GM19455 (cell line): Measurements from ENCODE around the gene LMO4.

Source experiments
- ATAC-seq: cut with Tn5 transposase; IDR thresholded peaks from one replicate; pipeline ENCODE4 v1.9.1; 2021; ENCODE audit not compliant: unreplicated experiment

Gene LMO4

GRCh38 chr1:87327376-87328271 is 1.1 kb upstream of the LMO4 start:
- ATAC-seq = no peak

- no peak for ATAC-seq
Observed at GRCh38 chr1:87329051-87329525, 408 bp downstream of the LMO4 start.

- ATAC-seq = no peak
Observed at GRCh38 chr1:87329526-87330056, 911 bp downstream of the LMO4 start.

GRCh38 chr1:87330057-87330884 is 1.6 kb downstream of the LMO4 start:
- ATAC-seq = no peak

- ATAC-seq = no peak
Observed at GRCh38 chr1:87330885-87331364, 2.2 kb downstream of the LMO4 start.

- peak; percentile 13 for ATAC-seq
Observed at GRCh38 chr1:87331365-87332241, 2.9 kb downstream of the LMO4 start.

- no peak for ATAC-seq
Observed at GRCh38 chr1:87333692-87334347, 5.1 kb downstream of the LMO4 start.

- peak; percentile 0 for ATAC-seq
Observed at GRCh38 chr1:87334351-87335174, 5.9 kb downstream of the LMO4 start.

GRCh38 chr1:87335175-87335884 is 6.7 kb downstream of the LMO4 start:
- peak; percentile 44 for ATAC-seq

GRCh38 chr1:87336623-87337067 is 8.0 kb downstream of the LMO4 start:
- ATAC-seq = no peak

- ATAC-seq = no peak
Observed at GRCh38 chr1:87337606-87338005, 8.9 kb downstream of the LMO4 start.

GRCh38 chr1:87338566-87338965 is 9.9 kb downstream of the LMO4 start:
- ATAC-seq = no peak

GRCh38 chr1:87344231-87344630 is 15.6 kb downstream of the LMO4 start:
- no peak for ATAC-seq

GRCh38 chr1:87346130-87346814 is 17.6 kb downstream of the LMO4 start:
- ATAC-seq = no peak

GRCh38 chr1:87348341-87349019 is 19.8 kb downstream of the LMO4 start:
- ATAC-seq = no peak

GRCh38 chr1:87349036-87349435 is 20.4 kb downstream of the LMO4 start:
- no peak for ATAC-seq

- no peak for ATAC-seq
Observed at GRCh38 chr1:87355894-87356293, 27.2 kb downstream of the LMO4 start.
